GM21447 (cell line): ENCODE data around the gene PAPLN.
"Not testable (repeated sequence)": the region's sequence is repeated elsewhere in the genome, so short reads cannot be mapped to it uniquely, and the experiment has no call there.

Source experiments
- ATAC-seq: cut with Tn5 transposase; IDR thresholded peaks from one replicate; pipeline ENCODE4 v1.9.1; 2021; ENCODE audit not compliant: unreplicated experiment

The PAPLN gene

GRCh38 chr14:73237219-73237785 is at the start of gene PAPLN:
TSS of gene PAPLN (plus strand) at chr14:73237506. CDS start at chr14:73239779, 2,273 bp downstream.
- no peak for ATAC-seq

- no peak for ATAC-seq
Observed at GRCh38 chr14:73188501-73188911, 48.8 kb upstream of the PAPLN start.

GRCh38 chr14:73189651-73190050 is 47.7 kb upstream of the PAPLN start:
- ATAC-seq: no peak

GRCh38 chr14:73191441-73191840 is 45.9 kb upstream of the PAPLN start:
- ATAC-seq: no peak

- not testable (repeated sequence) for ATAC-seq
Observed at GRCh38 chr14:73194306-73194705, 43.0 kb upstream of the PAPLN start.

GRCh38 chr14:73198253-73198652 is 39.1 kb upstream of the PAPLN start:
- no peak for ATAC-seq

- ATAC-seq: no peak
Observed at GRCh38 chr14:73203527-73203926, 33.8 kb upstream of the PAPLN start.

- ATAC-seq: no peak
Observed at GRCh38 chr14:73207615-73208014, 29.7 kb upstream of the PAPLN start.

GRCh38 chr14:73208390-73208789 is 28.9 kb upstream of the PAPLN start:
- no peak for ATAC-seq

- ATAC-seq: no peak
Observed at GRCh38 chr14:73208846-73209245, 28.5 kb upstream of the PAPLN start.

- ATAC-seq: no peak
Observed at GRCh38 chr14:73209953-73210352, 27.4 kb upstream of the PAPLN start.

GRCh38 chr14:73211251-73212040 is 25.9 kb upstream of the PAPLN start:
- no peak for ATAC-seq

GRCh38 chr14:73216030-73216429 is 21.3 kb upstream of the PAPLN start:
- no peak for ATAC-seq

GRCh38 chr14:73217411-73217810 is 19.9 kb upstream of the PAPLN start:
- no peak for ATAC-seq

GRCh38 chr14:73220061-73220460 is 17.2 kb upstream of the PAPLN start:
- ATAC-seq: no peak

GRCh38 chr14:73220634-73221033 is 16.7 kb upstream of the PAPLN start:
- no peak for ATAC-seq

GRCh38 chr14:73221945-73222344 is 15.4 kb upstream of the PAPLN start:
- no peak for ATAC-seq

- ATAC-seq: peak; percentile 59
Observed at GRCh38 chr14:73223049-73223448, 14.3 kb upstream of the PAPLN start.

GRCh38 chr14:73225496-73225895 is 11.8 kb upstream of the PAPLN start:
- no peak for ATAC-seq

GRCh38 chr14:73227812-73228781 is 9.2 kb upstream of the PAPLN start:
- ATAC-seq: no peak

- no peak for ATAC-seq
Observed at GRCh38 chr14:73230051-73230450, 7.3 kb upstream of the PAPLN start.
